GM23338 (cell line): Measurements from ENCODE around the gene SPDYE3.

Experiments
- CREB1 ChIP-seq: fragments of 250-450 bp; sonication (Bioruptor Pico); IDR thresholded peaks from 2 replicates; pipeline ENCODE4 v1.5.0; 2020; ENCODE audit warnings: low read depth, mild to moderate bottlenecking, moderate library complexity
- EZH2 ChIP-seq: fragments of 200-600 bp; sonication (generic); IDR thresholded peaks from one replicate; pipeline ENCODE4 v1.8.0; 2017; ENCODE audit warnings: antibody characterized with exemption, mild to moderate bottlenecking, low read depth; ENCODE audit not compliant: unreplicated experiment
- JUNB ChIP-seq: IDR thresholded peaks from one replicate; pipeline ENCODE4 v1.6.1; 2016; ENCODE audit warnings: antibody characterized with exemption; ENCODE audit not compliant: unreplicated experiment
- NANOG ChIP-seq: IDR thresholded peaks from 2 replicates; pipeline ENCODE4 v1.6.1; 2016; ENCODE audit warnings: antibody characterized with exemption, borderline replicate concordance
- POLR2AphosphoS5 ChIP-seq: IDR thresholded peaks from 2 replicates; pipeline ENCODE4 v1.6.1; 2016; ENCODE audit warnings: antibody characterized with exemption, low read depth
- TF ChIP-seq, protein P1 (sequence below), 2 experiments: fragments of 200-600 bp in 1 of 2; sonication (generic) in 1 of 2; conservative IDR thresholded peaks; 2 replicates each; pipeline versions ENCODE4 v1.5.1 to v1.6.1; 2016 to 2017; ENCODE audit warnings: antibody characterized with exemption in 2 of 2, low read depth in 2 of 2, mild to moderate bottlenecking in 2 of 2, moderate library complexity in 1 of 2
- TF ChIP-seq, protein P2 (sequence below): IDR thresholded peaks from one replicate; pipeline ENCODE4 v1.6.1; 2018; ENCODE audit warnings: antibody characterized with exemption; ENCODE audit not compliant: unreplicated experiment

GRCh38 chr7:100349757-100350156 lies 42.3 kb downstream of the SPDYE3 start:
- TF ChIP-seq, protein P1, sequence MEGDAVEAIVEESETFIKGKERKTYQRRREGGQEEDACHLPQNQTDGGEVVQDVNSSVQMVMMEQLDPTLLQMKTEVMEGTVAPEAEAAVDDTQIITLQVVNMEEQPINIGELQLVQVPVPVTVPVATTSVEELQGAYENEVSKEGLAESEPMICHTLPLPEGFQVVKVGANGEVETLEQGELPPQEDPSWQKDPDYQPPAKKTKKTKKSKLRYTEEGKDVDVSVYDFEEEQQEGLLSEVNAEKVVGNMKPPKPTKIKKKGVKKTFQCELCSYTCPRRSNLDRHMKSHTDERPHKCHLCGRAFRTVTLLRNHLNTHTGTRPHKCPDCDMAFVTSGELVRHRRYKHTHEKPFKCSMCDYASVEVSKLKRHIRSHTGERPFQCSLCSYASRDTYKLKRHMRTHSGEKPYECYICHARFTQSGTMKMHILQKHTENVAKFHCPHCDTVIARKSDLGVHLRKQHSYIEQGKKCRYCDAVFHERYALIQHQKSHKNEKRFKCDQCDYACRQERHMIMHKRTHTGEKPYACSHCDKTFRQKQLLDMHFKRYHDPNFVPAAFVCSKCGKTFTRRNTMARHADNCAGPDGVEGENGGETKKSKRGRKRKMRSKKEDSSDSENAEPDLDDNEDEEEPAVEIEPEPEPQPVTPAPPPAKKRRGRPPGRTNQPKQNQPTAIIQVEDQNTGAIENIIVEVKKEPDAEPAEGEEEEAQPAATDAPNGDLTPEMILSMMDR (conservative IDR thresholded peaks at IDR 0.05; ENCODE audit: low read depth in 2 of 2), result no peak
- TF ChIP-seq EZH2, result no peak
- TF ChIP-seq CREB1 (CRISPR knock-in tag), result no peak
- TF ChIP-seq POLR2AphosphoS5, result no peak
- TF ChIP-seq JUNB, result no peak
- TF ChIP-seq, protein P2, sequence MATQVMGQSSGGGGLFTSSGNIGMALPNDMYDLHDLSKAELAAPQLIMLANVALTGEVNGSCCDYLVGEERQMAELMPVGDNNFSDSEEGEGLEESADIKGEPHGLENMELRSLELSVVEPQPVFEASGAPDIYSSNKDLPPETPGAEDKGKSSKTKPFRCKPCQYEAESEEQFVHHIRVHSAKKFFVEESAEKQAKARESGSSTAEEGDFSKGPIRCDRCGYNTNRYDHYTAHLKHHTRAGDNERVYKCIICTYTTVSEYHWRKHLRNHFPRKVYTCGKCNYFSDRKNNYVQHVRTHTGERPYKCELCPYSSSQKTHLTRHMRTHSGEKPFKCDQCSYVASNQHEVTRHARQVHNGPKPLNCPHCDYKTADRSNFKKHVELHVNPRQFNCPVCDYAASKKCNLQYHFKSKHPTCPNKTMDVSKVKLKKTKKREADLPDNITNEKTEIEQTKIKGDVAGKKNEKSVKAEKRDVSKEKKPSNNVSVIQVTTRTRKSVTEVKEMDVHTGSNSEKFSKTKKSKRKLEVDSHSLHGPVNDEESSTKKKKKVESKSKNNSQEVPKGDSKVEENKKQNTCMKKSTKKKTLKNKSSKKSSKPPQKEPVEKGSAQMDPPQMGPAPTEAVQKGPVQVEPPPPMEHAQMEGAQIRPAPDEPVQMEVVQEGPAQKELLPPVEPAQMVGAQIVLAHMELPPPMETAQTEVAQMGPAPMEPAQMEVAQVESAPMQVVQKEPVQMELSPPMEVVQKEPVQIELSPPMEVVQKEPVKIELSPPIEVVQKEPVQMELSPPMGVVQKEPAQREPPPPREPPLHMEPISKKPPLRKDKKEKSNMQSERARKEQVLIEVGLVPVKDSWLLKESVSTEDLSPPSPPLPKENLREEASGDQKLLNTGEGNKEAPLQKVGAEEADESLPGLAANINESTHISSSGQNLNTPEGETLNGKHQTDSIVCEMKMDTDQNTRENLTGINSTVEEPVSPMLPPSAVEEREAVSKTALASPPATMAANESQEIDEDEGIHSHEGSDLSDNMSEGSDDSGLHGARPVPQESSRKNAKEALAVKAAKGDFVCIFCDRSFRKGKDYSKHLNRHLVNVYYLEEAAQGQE, result no peak
- TF ChIP-seq NANOG, result no peak
